Heart left ventricle (tissue), 13 donors: ENCODE data around the gene NANOS2.

Experiments used
- CTCF ChIP-seq, 12 donors: fragments of 200-600 bp; sonication (generic) in 4 of 12; IDR thresholded peaks; one replicate each; pipeline versions ENCODE4 v1.5.0 to v1.8.0; 2018 to 2022; ENCODE audit warnings: antibody characterized with exemption in 12 of 12, mild to moderate bottlenecking in 5 of 12
- POLR2A ChIP-seq, 2 donors: fragments of 450-650 bp; IDR thresholded peaks; one replicate each; pipeline ENCODE4 v1.6.1; 2017; ENCODE audit warnings: antibody characterized with exemption in 2 of 2, mild to moderate bottlenecking in 2 of 2, moderate library complexity in 2 of 2
- donor health status: ischemic (EF 13 %, LVEDD 7.1; RV severe dilation, severe dysfunction).
- donor health status: DM: no; HTN: yes; CAD: no.
- donor health status: DM: no; HTN: no; CAD: no.
- donor health status: ischemic (EF 25% LVEDD 6.9; RV normal size, moderate dysfunction).
- donor health status: ischemic (EF 25% LVEDD 5.7; RV mildly dilated, moderate dysfunction).
- donor health status: ischemic (EF 35%, LVEDD 5.7; RV mildly dilated, moderate dysfunction).
- donor health status: nonischemic (EF 11% LVEDD 7.7; RV severe dilation, severe dysfunction).
- donor health status: DM: yes; HTN: yes; CAD: no.
- donor health status: PGD.
- donor health status: ischemic (EF 29% LVEDD 5.4; RV normal size, mild dysfunction).
- donor health status: nonischemic (EF 23%, LVEDD 6.1; RV moderate dilation, normal function).

GRCh38 chr19:45940515-45940805 lies 25.9 kb upstream of the NANOS2 start:
- TF ChIP-seq CTCF (IDR thresholded peaks at IDR 0.05) (no peak), POLR2A (IDR thresholded peaks at IDR 0.05) (no peak)
